ENCODE data around the gene HLX. TPM values are rescaled to one million over a fixed set of nuclear protein-coding genes. Genes with fewer than 3 reads are reported as not detected.

Gene HLX
- total RNA-seq, 1 experiment from 2014 or later: 0.39 TPM

- TF ChIP-seq SIN3A (IDR thresholded peaks at IDR 0.05; ENCODE audit: borderline replicate concordance, insufficient read depth, low read depth, low read length) (no peak), POLR2AphosphoS5 (IDR thresholded peaks at IDR 0.05; ENCODE audit: low read depth, low read length) (no peak), TCF7L2 (IDR thresholded peaks at IDR 0.05; ENCODE audit: low read depth, low read length) (no peak)
- TF ChIP-seq, protein P1, sequence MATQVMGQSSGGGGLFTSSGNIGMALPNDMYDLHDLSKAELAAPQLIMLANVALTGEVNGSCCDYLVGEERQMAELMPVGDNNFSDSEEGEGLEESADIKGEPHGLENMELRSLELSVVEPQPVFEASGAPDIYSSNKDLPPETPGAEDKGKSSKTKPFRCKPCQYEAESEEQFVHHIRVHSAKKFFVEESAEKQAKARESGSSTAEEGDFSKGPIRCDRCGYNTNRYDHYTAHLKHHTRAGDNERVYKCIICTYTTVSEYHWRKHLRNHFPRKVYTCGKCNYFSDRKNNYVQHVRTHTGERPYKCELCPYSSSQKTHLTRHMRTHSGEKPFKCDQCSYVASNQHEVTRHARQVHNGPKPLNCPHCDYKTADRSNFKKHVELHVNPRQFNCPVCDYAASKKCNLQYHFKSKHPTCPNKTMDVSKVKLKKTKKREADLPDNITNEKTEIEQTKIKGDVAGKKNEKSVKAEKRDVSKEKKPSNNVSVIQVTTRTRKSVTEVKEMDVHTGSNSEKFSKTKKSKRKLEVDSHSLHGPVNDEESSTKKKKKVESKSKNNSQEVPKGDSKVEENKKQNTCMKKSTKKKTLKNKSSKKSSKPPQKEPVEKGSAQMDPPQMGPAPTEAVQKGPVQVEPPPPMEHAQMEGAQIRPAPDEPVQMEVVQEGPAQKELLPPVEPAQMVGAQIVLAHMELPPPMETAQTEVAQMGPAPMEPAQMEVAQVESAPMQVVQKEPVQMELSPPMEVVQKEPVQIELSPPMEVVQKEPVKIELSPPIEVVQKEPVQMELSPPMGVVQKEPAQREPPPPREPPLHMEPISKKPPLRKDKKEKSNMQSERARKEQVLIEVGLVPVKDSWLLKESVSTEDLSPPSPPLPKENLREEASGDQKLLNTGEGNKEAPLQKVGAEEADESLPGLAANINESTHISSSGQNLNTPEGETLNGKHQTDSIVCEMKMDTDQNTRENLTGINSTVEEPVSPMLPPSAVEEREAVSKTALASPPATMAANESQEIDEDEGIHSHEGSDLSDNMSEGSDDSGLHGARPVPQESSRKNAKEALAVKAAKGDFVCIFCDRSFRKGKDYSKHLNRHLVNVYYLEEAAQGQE (IDR thresholded peaks at IDR 0.05; ENCODE audit: insufficient read depth in 1 of 2, low read depth in 2 of 2, low read length in 1 of 2): no peak
- TF ChIP-seq, protein P2, sequence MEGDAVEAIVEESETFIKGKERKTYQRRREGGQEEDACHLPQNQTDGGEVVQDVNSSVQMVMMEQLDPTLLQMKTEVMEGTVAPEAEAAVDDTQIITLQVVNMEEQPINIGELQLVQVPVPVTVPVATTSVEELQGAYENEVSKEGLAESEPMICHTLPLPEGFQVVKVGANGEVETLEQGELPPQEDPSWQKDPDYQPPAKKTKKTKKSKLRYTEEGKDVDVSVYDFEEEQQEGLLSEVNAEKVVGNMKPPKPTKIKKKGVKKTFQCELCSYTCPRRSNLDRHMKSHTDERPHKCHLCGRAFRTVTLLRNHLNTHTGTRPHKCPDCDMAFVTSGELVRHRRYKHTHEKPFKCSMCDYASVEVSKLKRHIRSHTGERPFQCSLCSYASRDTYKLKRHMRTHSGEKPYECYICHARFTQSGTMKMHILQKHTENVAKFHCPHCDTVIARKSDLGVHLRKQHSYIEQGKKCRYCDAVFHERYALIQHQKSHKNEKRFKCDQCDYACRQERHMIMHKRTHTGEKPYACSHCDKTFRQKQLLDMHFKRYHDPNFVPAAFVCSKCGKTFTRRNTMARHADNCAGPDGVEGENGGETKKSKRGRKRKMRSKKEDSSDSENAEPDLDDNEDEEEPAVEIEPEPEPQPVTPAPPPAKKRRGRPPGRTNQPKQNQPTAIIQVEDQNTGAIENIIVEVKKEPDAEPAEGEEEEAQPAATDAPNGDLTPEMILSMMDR (IDR thresholded peaks at IDR 0.05): no peak
- no TSS peak for BruUV-seq (replicated peaks)
- H3K36me3 ChIP-seq (ENCODE audit: control insufficient read depth, insufficient read depth, low read length): no peaks in the 10 kb centered on the region
- no peak for ATAC-seq
- no peak for DNase-seq (ENCODE audit: low read depth, low spot score)
- CTCF ChIA-PET: no interaction called here
- H3K27me3 ChIP-seq (ENCODE audit: control insufficient read depth, insufficient read depth, low read length): peaks cover 8% of the 10 kb centered on the region
- no peak overlapping the region for H3K4me3 ChIP-seq (ENCODE audit: low read depth in 2 of 2, low read length in 2 of 2)
- H3K27ac ChIP-seq (ENCODE audit: low read length): no peak overlapping the region
- intact Hi-C loops (cut with micrococcal nuclease; ENCODE audit: unreplicated experiment) (no loop called here), in situ Hi-C loops (cut with HindIII; ENCODE audit: low pct_unique_long_range_greater_than_20kb, low sequenced_read_pairs) (no loop called here)
- no peaks in the 10 kb centered on the region for H3K4me1 ChIP-seq (ENCODE audit: control insufficient read depth, insufficient read depth, low read length)
- no peaks in the 10 kb centered on the region for H3K9me3 ChIP-seq (ENCODE audit: control insufficient read depth, insufficient read depth, low read depth, low read length)
- POLR2A ChIA-PET: no interaction called here
Observed at GRCh38 chr1:220892997-220893700, 13.9 kb downstream of the HLX start.

DNA sequence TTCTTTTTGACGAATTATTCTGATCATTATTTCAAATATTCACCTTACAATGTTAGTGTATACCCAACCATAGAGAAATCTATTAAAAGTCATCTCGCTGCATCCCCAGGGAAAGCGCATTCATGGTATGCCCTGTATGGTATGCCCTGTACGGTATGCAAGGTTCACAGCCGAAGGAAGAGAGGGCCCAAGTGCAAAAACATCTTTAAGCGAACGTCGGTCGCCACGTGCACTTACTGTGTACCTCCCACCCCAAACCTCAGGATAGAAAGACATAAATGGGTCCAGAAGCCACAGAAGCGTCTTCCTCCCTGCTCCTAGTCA lies 14.4 kb downstream of the HLX start:
- in situ Hi-C loops (cut with HindIII; ENCODE audit: low pct_unique_long_range_greater_than_20kb, low sequenced_read_pairs): no loop called here
- intact Hi-C loops (cut with micrococcal nuclease; ENCODE audit: unreplicated experiment): no loop called here
- POLR2A ChIA-PET: no interaction called here
- DNase-seq (ENCODE audit: low read depth, low spot score): no peak
- Histone ChIP-seq H3K27ac (ENCODE audit: low read length) (no peak overlapping the region), H3K36me3 (ENCODE audit: control insufficient read depth, insufficient read depth, low read length) (no peaks in the 10 kb centered on the region), H3K9me3 (ENCODE audit: control insufficient read depth, insufficient read depth, low read depth, low read length) (no peaks in the 10 kb centered on the region), H3K4me3 (ENCODE audit: low read depth in 2 of 2, low read length in 2 of 2) (peak overlapping the region; percentile 19 to 37), H3K27me3 (ENCODE audit: control insufficient read depth, insufficient read depth, low read length) (peaks cover 6% of the 10 kb centered on the region), H3K4me1 (ENCODE audit: control insufficient read depth, insufficient read depth, low read length) (no peaks in the 10 kb centered on the region)
- CTCF ChIA-PET: no interaction called here
- no peak for ATAC-seq
- no peak for TF ChIP-seq POLR2AphosphoS5 (IDR thresholded peaks at IDR 0.05; ENCODE audit: low read depth, low read length)
- TF ChIP-seq, protein P1 (IDR thresholded peaks at IDR 0.05; ENCODE audit: insufficient read depth in 1 of 2, low read depth in 2 of 2, low read length in 1 of 2): no peak
- TF ChIP-seq, protein P2 (IDR thresholded peaks at IDR 0.05): no peak
- no peak for TF ChIP-seq TCF7L2 (IDR thresholded peaks at IDR 0.05; ENCODE audit: low read depth, low read length)
- no peak for TF ChIP-seq SIN3A (IDR thresholded peaks at IDR 0.05; ENCODE audit: borderline replicate concordance, insufficient read depth, low read depth, low read length)
- BruUV-seq (replicated peaks): no TSS peak
